ENCODE measurements around the gene XRCC4. TPM values are rescaled to one million over a fixed set of nuclear protein-coding genes. Genes with fewer than 3 reads are reported as not detected.

The XRCC4 gene
- polyA plus RNA-seq, 1 donor from 2014 or later, result 22.9 TPM

- no peaks in the 10 kb centered on the region for H3K79me2 ChIP-seq (replicated peaks; ENCODE audit: insufficient read depth, low read length)
These were observed 265.1 kb downstream of the XRCC4 start for GRCh38 chr5:83342465-83342864.

GRCh38 chr5:83343299-83343698 is 266.0 kb downstream of the XRCC4 start:
- Histone ChIP-seq H3K4me3 (ENCODE audit: low read length) (no peak overlapping the region), H3F3A (ENCODE audit: insufficient read depth, low read length, poor library complexity, severe bottlenecking) (no peaks in the 10 kb centered on the region), H3K27ac (ENCODE audit: low read length) (no peak overlapping the region), H3K4me2 (ENCODE audit: low read length) (no peak overlapping the region), H3K9me3 (ENCODE audit: low read length) (peaks cover 6% of the 10 kb centered on the region), H4K20me1 (ENCODE audit: insufficient read depth) (no peaks in the 10 kb centered on the region), H3K9me2 (ENCODE audit: insufficient read depth, low read length) (no peaks in the 10 kb centered on the region), H3K36me3 (ENCODE audit: insufficient read depth, low read length) (no peaks in the 10 kb centered on the region), H3K79me2 (replicated peaks; ENCODE audit: insufficient read depth, low read length) (no peaks in the 10 kb centered on the region), H3K9ac (ENCODE audit: low read length) (no peak overlapping the region), H2AFZ (ENCODE audit: low read depth, low read length) (no peak overlapping the region), H3K27me3 (ENCODE audit: insufficient read depth, low read depth, low read length) (no peaks in the 10 kb centered on the region)
- no peak for TF ChIP-seq TAF1 (IDR thresholded peaks at IDR 0.05; ENCODE audit: low read depth)
- TF ChIP-seq EZH2 (IDR thresholded peaks at IDR 0.05; ENCODE audit: borderline replicate concordance, insufficient read depth, low read length, poor library complexity, severe bottlenecking), result no peak
- TF ChIP-seq MXI1 (conservative IDR thresholded peaks at IDR 0.05; ENCODE audit: poor library complexity, severe bottlenecking), result no peak
- TF ChIP-seq POLR2AphosphoS5 (IDR thresholded peaks at IDR 0.05), result no peak
- no peak for TF ChIP-seq RAD21 (conservative IDR thresholded peaks at IDR 0.05)
- no peak for TF ChIP-seq CTCF (IDR thresholded peaks at IDR 0.05; ENCODE audit: poor library complexity, severe bottlenecking)
- no peak for TF ChIP-seq SMC3 (conservative IDR thresholded peaks at IDR 0.05; ENCODE audit: poor library complexity)

More at GRCh38 chr5:83342465-83342864, 265.1 kb downstream of the XRCC4 start:
- no peak overlapping the region for H3K27ac ChIP-seq (ENCODE audit: low read length)
- no peak overlapping the region for H3K4me3 ChIP-seq (ENCODE audit: low read length)
- H3K27me3 ChIP-seq (ENCODE audit: insufficient read depth, low read depth, low read length), result no peaks in the 10 kb centered on the region
- no peak overlapping the region for H2AFZ ChIP-seq (ENCODE audit: low read depth, low read length)
- H4K20me1 ChIP-seq (ENCODE audit: insufficient read depth), result no peaks in the 10 kb centered on the region
- no peaks in the 10 kb centered on the region for H3K9me3 ChIP-seq (ENCODE audit: low read length)
- H3K4me2 ChIP-seq (ENCODE audit: low read length), result no peak overlapping the region
- H3K9ac ChIP-seq (ENCODE audit: low read length), result no peak overlapping the region
- H3K36me3 ChIP-seq (ENCODE audit: insufficient read depth, low read length), result no peaks in the 10 kb centered on the region
- no peaks in the 10 kb centered on the region for H3K9me2 ChIP-seq (ENCODE audit: insufficient read depth, low read length)
- no peaks in the 10 kb centered on the region for H3F3A ChIP-seq (ENCODE audit: insufficient read depth, low read length, poor library complexity, severe bottlenecking)
- TF ChIP-seq EP300 (conservative IDR thresholded peaks at IDR 0.05; ENCODE audit: poor library complexity, severe bottlenecking), result no peak
- no peak for TF ChIP-seq CTCF (IDR thresholded peaks at IDR 0.05; ENCODE audit: poor library complexity, severe bottlenecking)
- no peak for TF ChIP-seq REST (IDR thresholded peaks at IDR 0.05; ENCODE audit: borderline replicate concordance)
- no peak for TF ChIP-seq EZH2 (IDR thresholded peaks at IDR 0.05; ENCODE audit: borderline replicate concordance, insufficient read depth, low read length, poor library complexity, severe bottlenecking)
- no peak for TF ChIP-seq TAF1 (IDR thresholded peaks at IDR 0.05; ENCODE audit: low read depth)
- TF ChIP-seq SMC3 (conservative IDR thresholded peaks at IDR 0.05; ENCODE audit: poor library complexity), result no peak
- no peak for TF ChIP-seq RAD21 (conservative IDR thresholded peaks at IDR 0.05)
- TF ChIP-seq POLR2AphosphoS5 (IDR thresholded peaks at IDR 0.05), result no peak
- TF ChIP-seq MXI1 (conservative IDR thresholded peaks at IDR 0.05; ENCODE audit: poor library complexity, severe bottlenecking), result no peak
